Spinal cord (tissue), 10 donors: ENCODE measurements around the gene DSCAML1. TPM values are rescaled to one million over a fixed set of nuclear protein-coding genes. Genes with fewer than 3 reads are reported as not detected.

Source experiments
- DNase-seq, 6 donors: peaks; one replicate each; pipeline versions ENCODE4 v3.0.0 to v3.0.0-alpha.2; 2013 to 2015; ENCODE audit warnings: low spot score in 6 of 6, low read depth in 4 of 6
- H3K27ac ChIP-seq: one replicate; pipeline ENCODE4 v1.5.1; 2013; ENCODE audit warnings: low read depth, low read length, control low read depth
- H3K27me3 ChIP-seq: one replicate; pipeline ENCODE4 v1.6.1; 2013; ENCODE audit warnings: low read length; ENCODE audit not compliant: control insufficient read depth, insufficient read depth
- H3K36me3 ChIP-seq: one replicate; pipeline ENCODE4 v1.6.1; 2013; ENCODE audit warnings: low read length; ENCODE audit not compliant: control insufficient read depth, insufficient read depth
- H3K4me1 ChIP-seq: one replicate; pipeline ENCODE4 v1.6.1; 2013; ENCODE audit warnings: low read length; ENCODE audit not compliant: control insufficient read depth, insufficient read depth
- H3K4me3 ChIP-seq: one replicate; pipeline ENCODE4 v1.5.1; 2013; ENCODE audit warnings: low read depth, low read length, control low read depth
- H3K9me3 ChIP-seq: one replicate; pipeline ENCODE4 v1.6.1; 2013; ENCODE audit warnings: low read length; ENCODE audit not compliant: control insufficient read depth, insufficient read depth
- WGBS: methylation state at CpG from one replicate; pipeline ENCODE4 v1.1.5; 2013; ENCODE audit warnings: missing lambda C conversion rate; ENCODE audit not compliant: insufficient coverage; 5-methylcytosine and 5-hydroxymethylcytosine counted together
- polyA plus RNA-seq, 2 donors: library from polyadenylated mRNA; unstranded; fragments of 120-200 nt; gene quantifications; one replicate each; pipeline ENCODE4 v1.2.1, GENCODE V29; 2013; ENCODE audit not compliant: insufficient read length in 2 of 2
- total RNA-seq, 2 donors: library from RNA; depleted of rRNA in 1 of 2; stranded (reverse); fragments of 120-200 nt in 1 of 2; fragments of >200 nt in 1 of 2; gene quantifications; one replicate each; pipeline versions ENCODE4 v1.2.3 to v1.2.4, GENCODE V29; 2013 to 2014
- donor health status: healthy.

Gene DSCAML1
- total and polyA plus RNA-seq, 4 donors = 3.5 to 14.4 (median 8.2) TPM

DNA sequence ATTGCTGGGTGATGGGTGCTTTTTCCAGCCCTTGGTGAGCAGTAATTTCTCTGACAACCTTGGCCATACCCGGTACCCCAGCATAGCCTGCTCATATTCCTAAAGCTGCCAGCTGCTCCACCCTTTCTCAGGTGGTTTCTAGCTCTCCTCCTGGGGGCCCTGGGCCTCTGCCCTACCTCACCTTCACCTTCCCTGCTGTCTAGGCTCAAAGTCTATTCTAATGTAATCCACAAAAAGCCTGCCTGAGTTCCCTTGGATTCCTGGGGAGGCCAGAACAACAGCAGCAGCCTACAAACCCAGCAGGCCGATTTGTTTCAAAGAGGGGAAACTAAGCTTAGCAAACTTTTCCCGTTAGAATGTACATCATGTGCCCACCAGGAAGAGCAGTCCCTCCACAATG lies 117.6 kb downstream of the DSCAML1 start:
- H3K9me3 ChIP-seq = no peaks in the 10 kb centered on the region
- H3K36me3 ChIP-seq = peaks cover 7% of the 10 kb centered on the region
- WGBS = 53% methylated on average over 2 of the region's 3 CpGs
- H3K27me3 ChIP-seq = no peaks in the 10 kb centered on the region
- no peak overlapping the region for H3K27ac ChIP-seq
- H3K4me1 ChIP-seq = peaks cover 72% of the 10 kb centered on the region
- H3K4me3 ChIP-seq = no peak overlapping the region
- DNase-seq = no peak

DNA sequence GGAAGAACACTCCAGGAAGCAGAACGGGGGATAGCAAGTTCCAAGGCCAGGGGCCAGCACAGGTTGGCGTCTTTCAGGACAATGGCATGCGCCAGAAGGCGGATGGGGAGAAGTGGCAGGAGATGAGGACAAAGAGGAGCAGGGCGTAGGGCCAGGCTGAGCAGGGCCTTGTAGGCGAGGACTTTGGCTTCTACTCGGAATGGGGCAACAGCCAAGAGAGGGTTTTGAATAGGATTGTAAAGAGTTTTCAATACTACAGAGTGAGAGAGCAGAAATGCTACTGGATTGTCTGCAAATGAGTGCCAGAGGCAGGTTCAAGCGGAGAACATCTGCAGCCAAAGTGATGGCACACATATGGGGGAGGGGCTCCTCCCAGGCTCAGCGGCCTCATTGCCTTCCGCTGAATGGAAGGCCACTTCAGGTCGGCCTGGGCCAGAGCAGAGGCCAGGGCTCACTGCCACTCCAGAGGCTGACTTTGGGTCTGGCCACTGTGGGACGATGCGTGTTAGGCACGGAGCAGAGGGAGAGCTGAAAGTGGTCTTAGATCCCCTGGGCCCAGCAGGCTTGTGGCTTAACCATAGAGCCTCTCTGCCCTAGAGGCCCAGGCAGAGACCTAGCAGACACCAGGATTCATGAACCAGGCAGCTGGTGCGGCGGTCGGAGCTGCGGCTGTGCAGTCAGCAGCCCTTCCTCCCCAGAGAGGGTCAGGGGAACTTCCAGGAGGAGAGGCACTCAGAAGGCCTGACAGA lies 118.2 kb downstream of the DSCAML1 start:
- DNase-seq = peak in 2 of 6 donors; percentile 60 to 77
- Histone ChIP-seq H3K4me3 (no peak overlapping the region), H3K27me3 (no peaks in the 10 kb centered on the region), H3K4me1 (peaks cover 78% of the 10 kb centered on the region), H3K27ac (peak overlapping the region; percentile 50), H3K9me3 (no peaks in the 10 kb centered on the region), H3K36me3 (peaks cover 7% of the 10 kb centered on the region)
- 53% methylated on average over 18 of the region's 18 CpGs for WGBS

DNA sequence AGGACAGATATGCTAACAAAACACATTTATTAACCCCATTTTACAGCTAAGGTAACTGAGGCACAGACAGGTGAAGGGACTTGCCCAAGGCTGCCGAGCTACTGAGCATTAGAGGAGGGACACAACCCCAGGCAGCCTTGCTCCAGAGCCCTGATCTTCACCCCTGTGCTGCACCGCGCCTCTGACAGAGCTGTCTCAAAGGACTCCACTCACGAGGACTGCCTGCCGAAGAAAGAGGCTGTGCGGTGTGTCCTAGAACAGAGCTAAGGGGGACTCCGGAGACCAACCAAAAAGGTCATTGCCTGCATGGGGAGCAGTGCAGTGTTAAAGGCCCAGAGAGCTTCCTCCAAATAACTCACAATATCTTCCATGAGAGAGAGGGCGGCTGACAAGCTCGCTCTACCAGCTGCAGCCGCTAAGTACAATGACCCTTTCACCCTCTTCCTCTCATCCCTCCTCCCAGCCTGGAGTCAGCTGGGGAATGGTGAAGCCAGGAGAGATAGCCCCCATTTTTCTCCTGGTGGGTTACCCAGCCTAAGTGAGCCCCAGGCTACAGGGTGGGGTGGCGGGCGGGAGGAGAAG lies 119.2 kb downstream of the DSCAML1 start:
- peak in 1 of 6 donors; percentile 55 for DNase-seq
- no peaks in the 10 kb centered on the region for H3K27me3 ChIP-seq
- H3K9me3 ChIP-seq = no peaks in the 10 kb centered on the region
- 59% methylated on average over 8 of the region's 12 CpGs for WGBS
- peaks cover 89% of the 10 kb centered on the region for H3K4me1 ChIP-seq
- peak overlapping the region; percentile 50 for H3K27ac ChIP-seq
- H3K36me3 ChIP-seq = peaks cover 7% of the 10 kb centered on the region
- no peak overlapping the region for H3K4me3 ChIP-seq

DNA sequence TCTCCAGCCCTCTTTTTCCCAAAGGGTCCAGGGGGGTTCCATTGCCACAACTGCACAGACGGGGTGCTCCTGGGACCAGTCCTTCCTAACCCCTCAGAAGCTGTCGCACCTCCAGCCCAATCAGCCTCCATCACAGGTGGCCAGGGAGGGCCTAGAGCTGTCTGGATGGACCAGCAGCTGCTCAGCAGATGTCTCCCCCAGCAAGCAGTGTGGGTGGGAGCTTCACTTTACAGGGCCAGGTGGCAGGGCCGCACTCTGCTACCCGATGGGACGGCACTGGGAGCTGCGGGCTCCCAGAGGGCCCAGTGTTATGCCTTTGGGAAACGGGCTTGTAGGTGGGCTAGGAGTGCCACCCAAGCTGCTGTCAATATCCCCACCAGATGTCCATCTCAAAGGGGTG lies 120.5 kb downstream of the DSCAML1 start:
- no peak for DNase-seq
- WGBS = 78% methylated on average over 6 of the region's 7 CpGs
- Histone ChIP-seq H3K9me3 (no peaks in the 10 kb centered on the region), H3K27ac (no peak overlapping the region), H3K4me1 (peaks cover 85% of the 10 kb centered on the region), H3K4me3 (no peak overlapping the region), H3K27me3 (no peaks in the 10 kb centered on the region), H3K36me3 (peaks cover 7% of the 10 kb centered on the region)

DNA sequence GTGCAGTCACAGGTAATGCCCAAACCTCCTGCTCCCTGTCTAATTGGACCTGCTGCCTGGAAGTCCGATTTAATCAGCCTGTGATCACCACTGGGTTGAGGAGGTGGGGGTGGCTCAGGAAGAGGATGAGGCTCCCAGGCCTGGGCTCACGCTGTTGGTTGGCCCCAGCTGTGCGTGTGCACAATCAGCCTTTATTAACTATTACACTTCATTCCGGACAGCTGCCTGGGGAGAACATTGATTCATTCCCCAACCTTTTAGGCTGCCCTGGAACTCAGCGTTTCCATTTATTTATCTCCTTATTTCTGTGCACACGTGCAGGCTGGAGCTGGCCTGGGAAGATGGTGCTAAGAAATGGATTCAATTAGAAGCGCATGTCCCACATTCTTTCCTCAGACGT lies 123.4 kb downstream of the DSCAML1 start:
- H3K9me3 ChIP-seq = no peaks in the 10 kb centered on the region
- H3K27ac ChIP-seq = peak overlapping the region; percentile 49
- no peaks in the 10 kb centered on the region for H3K27me3 ChIP-seq
- H3K4me3 ChIP-seq = no peak overlapping the region
- H3K4me1 ChIP-seq = peaks cover 77% of the 10 kb centered on the region
- peaks cover 4% of the 10 kb centered on the region for H3K36me3 ChIP-seq
- peak in 2 of 6 donors; percentile 59 to 79 for DNase-seq
- 14% methylated on average over 3 of the region's 8 CpGs for WGBS

DNA sequence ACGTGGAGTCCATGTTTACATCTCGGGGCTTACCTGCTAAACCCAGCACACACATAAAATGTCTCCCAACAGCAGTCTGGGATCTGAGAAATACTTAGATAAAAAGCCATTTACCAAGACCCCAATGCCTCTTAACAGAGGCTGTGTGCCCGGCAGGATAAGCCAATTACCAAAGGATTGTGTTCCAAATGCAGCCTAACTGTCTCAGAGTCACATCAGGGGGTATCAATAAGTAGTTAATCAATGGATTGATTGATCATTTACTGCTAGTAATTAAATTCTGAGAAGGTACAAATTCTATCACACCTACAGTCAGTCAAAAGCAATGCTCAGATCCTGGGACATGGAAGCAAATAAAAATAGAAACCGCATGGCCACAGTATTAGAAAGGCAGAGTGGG lies 125.6 kb downstream of the DSCAML1 start:
- DNase-seq = no peak
- Histone ChIP-seq H3K36me3 (peaks cover under 1% of the 10 kb centered on the region), H3K9me3 (no peaks in the 10 kb centered on the region), H3K4me1 (peaks cover 71% of the 10 kb centered on the region), H3K27me3 (no peaks in the 10 kb centered on the region), H3K4me3 (no peak overlapping the region), H3K27ac (no peak overlapping the region)
- 77% methylated on average over 3 of the region's 4 CpGs for WGBS

DNA sequence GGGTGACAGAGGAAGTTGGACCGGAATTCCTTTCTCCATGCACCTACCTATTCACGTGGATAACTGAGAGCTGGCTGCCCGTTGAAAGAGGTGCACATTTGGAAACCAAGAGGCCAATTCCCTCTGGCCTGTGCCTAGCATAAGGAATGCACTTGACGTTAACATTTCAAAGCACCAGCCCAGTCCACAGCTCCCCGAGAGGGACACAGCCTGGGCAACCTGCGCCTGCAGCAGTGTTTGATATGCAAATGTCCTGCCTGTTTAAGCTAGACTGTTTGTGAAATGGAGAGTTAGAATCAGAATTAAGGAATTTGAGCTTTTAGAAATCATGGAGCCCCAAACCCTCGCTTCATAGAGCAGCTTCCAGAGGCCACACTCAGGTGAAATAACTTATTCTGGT lies 126.1 kb downstream of the DSCAML1 start:
- no peak overlapping the region for H3K27ac ChIP-seq
- H3K4me1 ChIP-seq = peaks cover 73% of the 10 kb centered on the region
- H3K4me3 ChIP-seq = no peak overlapping the region
- WGBS = 55% methylated on average over 6 of the region's 7 CpGs
- H3K36me3 ChIP-seq = no peaks in the 10 kb centered on the region
- H3K9me3 ChIP-seq = no peaks in the 10 kb centered on the region
- no peaks in the 10 kb centered on the region for H3K27me3 ChIP-seq
- DNase-seq = no peak

DNA sequence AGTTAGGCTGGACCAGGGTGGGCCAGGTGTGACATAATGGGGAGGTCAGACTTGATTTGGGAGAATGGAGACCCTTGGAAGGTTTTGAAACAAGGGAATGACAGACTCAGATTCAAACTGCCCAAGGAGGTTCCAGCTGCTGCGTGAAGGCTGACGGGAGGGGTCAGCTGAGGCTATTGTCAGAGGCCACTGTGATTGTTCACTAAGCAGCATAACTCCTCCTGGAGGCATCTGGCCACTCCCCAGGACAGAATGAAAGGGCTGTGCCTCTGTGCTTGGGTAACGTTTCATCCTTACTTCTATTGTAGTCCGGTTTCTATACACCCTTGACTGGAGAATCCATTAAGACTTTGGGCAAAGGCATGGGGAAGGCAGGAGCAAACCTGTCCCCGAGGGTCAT lies 126.6 kb downstream of the DSCAML1 start:
- Histone ChIP-seq H3K27ac (no peak overlapping the region), H3K4me1 (peaks cover 74% of the 10 kb centered on the region), H3K27me3 (no peaks in the 10 kb centered on the region), H3K9me3 (no peaks in the 10 kb centered on the region), H3K36me3 (no peaks in the 10 kb centered on the region), H3K4me3 (no peak overlapping the region)
- no peak for DNase-seq
- WGBS = 32% methylated on average over 4 of the region's 5 CpGs

DNA sequence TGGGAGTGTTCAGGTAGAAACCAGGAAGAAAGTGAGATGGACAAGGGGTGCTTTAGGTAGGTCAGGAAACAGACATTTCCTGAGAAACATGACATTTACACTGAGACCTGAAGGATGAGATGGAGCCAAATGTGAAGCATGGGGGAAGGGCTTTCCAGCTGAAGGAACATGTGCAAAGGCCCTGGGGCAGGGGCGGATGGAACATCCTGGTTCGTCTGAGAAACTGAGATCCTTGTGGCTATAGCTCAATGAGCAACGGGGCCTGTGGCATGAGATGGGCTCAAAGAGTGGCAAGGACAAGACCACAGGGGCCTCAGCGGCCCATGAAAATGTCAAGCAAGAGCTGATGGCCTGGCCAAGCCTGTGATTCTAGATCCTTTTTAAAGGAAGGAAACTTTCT lies 127.4 kb downstream of the DSCAML1 start:
- H3K4me1 ChIP-seq = peaks cover 74% of the 10 kb centered on the region
- H3K9me3 ChIP-seq = no peaks in the 10 kb centered on the region
- H3K36me3 ChIP-seq = no peaks in the 10 kb centered on the region
- 94% methylated on average over 4 of the region's 4 CpGs for WGBS
- no peak overlapping the region for H3K4me3 ChIP-seq
- H3K27me3 ChIP-seq = no peaks in the 10 kb centered on the region
- no peak overlapping the region for H3K27ac ChIP-seq
- DNase-seq = no peak

DNA sequence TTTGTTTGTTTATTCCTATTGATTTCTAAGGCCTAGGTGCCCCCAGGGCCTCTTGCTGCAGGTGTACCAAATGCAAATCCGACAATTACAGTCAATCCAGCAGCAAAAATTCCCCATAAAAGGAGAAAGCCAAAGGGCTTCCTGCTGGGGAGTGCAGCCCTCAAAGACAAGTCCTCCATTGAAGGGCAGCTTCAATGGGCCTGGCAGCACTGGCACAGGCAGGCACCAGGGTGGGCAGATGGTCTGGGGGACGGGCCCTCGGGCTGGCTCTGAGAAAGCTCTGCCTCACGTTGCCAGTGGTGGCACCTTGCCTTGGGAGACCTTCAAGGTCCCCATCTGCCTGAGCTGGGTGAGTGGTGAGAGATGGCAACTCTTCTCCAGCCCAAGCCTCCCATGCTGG lies 128.0 kb downstream of the DSCAML1 start:
- 33% methylated on average over 4 of the region's 4 CpGs for WGBS
- peaks cover 74% of the 10 kb centered on the region for H3K4me1 ChIP-seq
- H3K4me3 ChIP-seq = no peak overlapping the region
- H3K36me3 ChIP-seq = no peaks in the 10 kb centered on the region
- peak in 2 of 6 donors; percentile 57 to 73 for DNase-seq
- no peaks in the 10 kb centered on the region for H3K27me3 ChIP-seq
- H3K27ac ChIP-seq = peak overlapping the region; percentile 26
- H3K9me3 ChIP-seq = no peaks in the 10 kb centered on the region
